Activated naive CD4-positive, alpha-beta T cell treated with anti-CD3 and anti-CD28 coated beads, Interleukin-2, amount 10 ng/mL, durations not matched to agents 5 hours and 36 hours (primary cell): ENCODE results near the gene VGLL1. TPM values are rescaled to one million over a fixed set of nuclear protein-coding genes. Genes with fewer than 3 reads are reported as not detected.

Experiments
- microRNA-seq: library from miRNA; unstranded; fragments of <30 nt; microRNA quantifications from one replicate; pipeline ENCODE4 v1.2.0, GENCODE V29; 2022; ENCODE audit warnings: borderline microRNAs expressed, borderline replicate concordance
- total RNA-seq, 2 experiments: library from RNA; stranded (reverse); gene quantifications; one replicate each; pipeline ENCODE4 v1.2.3, GENCODE V29; 2021

Gene VGLL1
- not detected for total RNA-seq

GRCh38 chrX:136531951-136532350, at the start of gene VGLL1:
Gene VGLL1 (plus strand): TSS chrX:136532215. CDS start chrX:136536021, 3,806 bp downstream.

GRCh38 chrX:136487647-136488046, 44.4 kb upstream of the VGLL1 start, which contains the start of gene BRS3:
Gene BRS3 (plus strand): TSS chrX:136487947. CDS start chrX:136488115, 168 bp downstream.

GRCh38 chrX:136497556-136498052, 34.4 kb upstream of the VGLL1 start, which contains the start of gene HTATSF1:
Gene HTATSF1 (plus strand): TSS chrX:136497592. CDS start chrX:136497685, 93 bp downstream.

Small RNA genes lying within 50 kb of the gene (microRNA-seq; reads per million reads assigned to microRNA genes)
- not detected for gene MIR934

Other genes starting within 250 kb of the VGLL1 start
- not detected for gene ADGRG4, start 231.3 kb upstream of the VGLL1 start, total RNA-seq
- gene BRS3, start 44.3 kb upstream of the VGLL1 start, total RNA-seq = not detected
- 10 to 100 TPM; 51.9 to 58.5 TPM for gene HTATSF1, start 34.6 kb upstream of the VGLL1 start, total RNA-seq
- 10 to 100 TPM; 66.6 to 72.7 TPM for gene CD40LG, start 115.9 kb downstream of the VGLL1 start, total RNA-seq
- 10 to 100 TPM; 90.6 to 90.7 TPM for gene ARHGEF6, start 248.7 kb downstream of the VGLL1 start, total RNA-seq